A549 (cell line): Measurements from ENCODE around the gene ASB18. TPM values are rescaled to one million over a fixed set of nuclear protein-coding genes. Genes with fewer than 3 reads are reported as not detected.

ENCODE experiments used
- ATAC-seq, 2 experiments: fragments of 200-7000 bp in 1 of 2; fragments of >200 bp in 1 of 2; cut with Nextera tagmentation in 1 of 2; cut with Tn5 transposase in 1 of 2; 3 replicates each; pipeline versions ENCODE4 v1.8.0 to v1.9.1; 2018 to 2020; ENCODE audit warnings: mild to moderate bottlenecking in 1 of 2, moderate library complexity in 1 of 2
- CTCF ChIA-PET: fragments of 300-600 bp; sonication (Branson Sonifier 250); formaldehyde crosslinking; extraction: SDS; loops from one replicate; lab custom pipeline; 2021; ENCODE audit warnings: antibody characterized with exemption, inconsistent platforms; lab: Yijun Ruan, JAX
- POLR2A ChIA-PET: fragments of 350-600 bp; formaldehyde crosslinking; extraction: SDS; loops from one replicate; lab custom pipeline; 2021; ENCODE audit warnings: antibody characterized with exemption, inconsistent platforms; lab: Yijun Ruan, JAX
- DNase-seq, 2 experiments: peaks; one replicate each; pipeline versions ENCODE4 v3.0.0 to v3.0.0-alpha.2; 2011 to 2016; ENCODE audit warnings: low read depth in 1 of 2, low spot score in 1 of 2
- FAIRE-seq: peaks from 2 replicates; lab custom pipeline; 2011; peaks lifted over from hg19 to GRCh38; lab: Jason Lieb, UNC
- H3K27ac ChIP-seq, 2 experiments: fragments of >200 bp; sonication (Bioruptor Twin); formaldehyde crosslinking; 3 replicates each; pipeline ENCODE4 v1.5.1; 2016 to 2017
- H3K4me1 ChIP-seq: fragments of >200 bp; sonication (Bioruptor Twin); formaldehyde crosslinking; 3 replicates; pipeline ENCODE4 v1.6.1; 2016
- H3K4me2 ChIP-seq: fragments of >200 bp; sonication (Bioruptor Twin); formaldehyde crosslinking; 3 replicates; pipeline ENCODE4 v1.6.1; 2016
- H3K4me3 ChIP-seq: fragments of >200 bp; sonication (Bioruptor Twin); formaldehyde crosslinking; 3 replicates; pipeline ENCODE4 v1.5.1; 2016
- H3K9me3 ChIP-seq: fragments of >200 bp; sonication (Bioruptor Twin); formaldehyde crosslinking; 3 replicates; pipeline ENCODE4 v1.6.1; 2016
- CBX8 ChIP-seq: fragments of 200-600 bp; sonication (generic); IDR thresholded peaks from 2 replicates; pipeline ENCODE4 v1.6.1; 2016
- EHF ChIP-seq: fragments of 250-450 bp; sonication (Bioruptor Pico); IDR thresholded peaks from 2 replicates; pipeline ENCODE4 v1.5.0; 2020; ENCODE audit warnings: mild to moderate bottlenecking
- EHMT2 ChIP-seq: fragments of 200-600 bp; sonication (generic); IDR thresholded peaks from 2 replicates; pipeline ENCODE4 v1.6.1; 2016; ENCODE audit warnings: antibody characterized with exemption, low read depth, mild to moderate bottlenecking, moderate library complexity
- ESRRA ChIP-seq: fragments of 150-350 bp; IDR thresholded peaks from 2 replicates; pipeline ENCODE4 v1.6.1; 2014; ENCODE audit warnings: mild to moderate bottlenecking, low read length, borderline replicate concordance
- GATA3 ChIP-seq: IDR thresholded peaks from 2 replicates; pipeline ENCODE4 v1.6.1; 2012; ENCODE audit warnings: borderline replicate concordance
- HOXB5 ChIP-seq: fragments of 250-450 bp; sonication (Bioruptor Pico); IDR thresholded peaks from 2 replicates; pipeline ENCODE4 v1.5.0; 2020; ENCODE audit warnings: mild to moderate bottlenecking, moderate library complexity
- NFE2L2 ChIP-seq: fragments of 150-350 bp; conservative IDR thresholded peaks from 2 replicates; pipeline ENCODE4 v1.6.1; 2014; ENCODE audit warnings: low read length
- POLR2AphosphoS2 ChIP-seq: conservative IDR thresholded peaks from 2 replicates; pipeline ENCODE4 v1.6.1; 2012; ENCODE audit warnings: low read length, improper control_type of control experiment, inconsistent platforms
- RAD21 ChIP-seq, 2 experiments: fragments of >200 bp in 1 of 2; sonication (Bioruptor Twin) in 1 of 2; formaldehyde crosslinking in 1 of 2; IDR thresholded peaks in 1 of 2; conservative IDR thresholded peaks in 1 of 2; 2 replicates in 1 of 2; 3 replicates in 1 of 2; pipeline ENCODE4 v1.6.1; 2012 to 2018; ENCODE audit warnings: inconsistent platforms in 1 of 2
- SMC3 ChIP-seq: fragments of >200 bp; sonication (Bioruptor Twin); formaldehyde crosslinking; IDR thresholded peaks from 3 replicates; pipeline ENCODE4 v1.6.1; 2018; ENCODE audit warnings: inconsistent platforms
- TFCP2L1 ChIP-seq: fragments of 250-450 bp; sonication (Bioruptor Pico); IDR thresholded peaks from 2 replicates; pipeline ENCODE4 v1.5.0; 2021; ENCODE audit warnings: mild to moderate bottlenecking
- ZSCAN20 ChIP-seq: fragments of 250-450 bp; sonication (Bioruptor Pico); IDR thresholded peaks from 2 replicates; pipeline ENCODE4 v1.8.0; 2022; ENCODE audit warnings: mild to moderate bottlenecking, moderate library complexity
- WGBS: methylation state at CpG from one replicate; pipeline ENCODE4 v1.1.6; 2017; ENCODE audit errors: missing lambda C conversion rate; 5-methylcytosine and 5-hydroxymethylcytosine counted together
- polyA plus RNA-seq, 4 experiments: library from polyadenylated mRNA; depleted of rRNA in 3 of 4; stranded (reverse); fragments of >200 nt; fragmentation: RNase III in 1 of 4; extraction: RNeasy Plus Mini Kit Qiagen cat#74134 plus additional on column Dnase treatment in 1 of 4; gene quantifications; 2 replicates in 3 of 4; 3 replicates in 1 of 4; pipeline ENCODE4 v1.2.3, GENCODE V29; 2011 to 2017
- TF ChIP-seq, protein P1 (sequence below): fragments of >200 bp; sonication (Bioruptor Twin); formaldehyde crosslinking; IDR thresholded peaks from 2 replicates; pipeline ENCODE4 v1.6.1; 2016
- TF ChIP-seq, protein P2 (sequence below): IDR thresholded peaks from 2 replicates; pipeline ENCODE4 v1.6.1; 2012
- TF ChIP-seq, protein P3 (sequence below): fragments of >200 bp; sonication (Bioruptor Twin); formaldehyde crosslinking; IDR thresholded peaks from 3 replicates; pipeline ENCODE4 v1.5.1; 2016
- TF ChIP-seq, protein P4 (sequence below): fragments of >200 bp; sonication (Bioruptor Twin); formaldehyde crosslinking; IDR thresholded peaks from 3 replicates; pipeline ENCODE4 v1.6.1; 2016

ASB18 gene
- polyA plus RNA-seq, 2 of the 4 experiments (the other 2 are of a cell fraction): not detected

DNA sequence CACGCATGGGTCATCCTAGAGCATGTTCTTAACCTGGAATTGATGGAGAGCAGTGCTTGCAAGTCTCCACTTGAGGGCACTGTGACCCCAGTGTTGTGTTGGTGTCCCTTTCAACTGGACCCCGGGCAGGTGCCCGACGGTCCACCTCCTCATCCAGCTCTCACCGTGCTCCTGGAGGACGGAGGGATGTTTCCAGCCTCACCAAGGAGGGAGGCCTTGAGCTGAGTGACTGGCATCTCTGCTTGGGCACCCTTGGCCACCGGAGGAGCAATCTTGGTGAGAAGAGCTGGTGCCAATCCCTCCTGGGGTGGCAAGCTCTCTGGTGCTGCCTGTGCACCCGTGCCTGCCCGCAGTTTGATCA, 45.4 kb upstream of the ASB18 start:
- TF ChIP-seq, protein P1, sequence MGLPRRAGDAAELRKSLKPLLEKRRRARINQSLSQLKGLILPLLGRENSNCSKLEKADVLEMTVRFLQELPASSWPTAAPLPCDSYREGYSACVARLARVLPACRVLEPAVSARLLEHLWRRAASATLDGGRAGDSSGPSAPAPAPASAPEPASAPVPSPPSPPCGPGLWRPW: no peak
- TF ChIP-seq EHF (CRISPR knock-in tag) (no peak), ZSCAN20 (CRISPR knock-in tag) (no peak), RAD21 (conservative IDR thresholded peaks at IDR 0.05 in 1 of 2, IDR thresholded peaks at IDR 0.05 in 1 of 2) (peak; percentile 47 to 66; a peak in 4 of 5 replicates), SMC3 (peak; percentile 33; the same call in 2 of the 3 replicates)
- TF ChIP-seq, protein P2, sequence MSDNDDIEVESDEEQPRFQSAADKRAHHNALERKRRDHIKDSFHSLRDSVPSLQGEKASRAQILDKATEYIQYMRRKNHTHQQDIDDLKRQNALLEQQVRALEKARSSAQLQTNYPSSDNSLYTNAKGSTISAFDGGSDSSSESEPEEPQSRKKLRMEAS: no peak
- TF ChIP-seq, protein P3, sequence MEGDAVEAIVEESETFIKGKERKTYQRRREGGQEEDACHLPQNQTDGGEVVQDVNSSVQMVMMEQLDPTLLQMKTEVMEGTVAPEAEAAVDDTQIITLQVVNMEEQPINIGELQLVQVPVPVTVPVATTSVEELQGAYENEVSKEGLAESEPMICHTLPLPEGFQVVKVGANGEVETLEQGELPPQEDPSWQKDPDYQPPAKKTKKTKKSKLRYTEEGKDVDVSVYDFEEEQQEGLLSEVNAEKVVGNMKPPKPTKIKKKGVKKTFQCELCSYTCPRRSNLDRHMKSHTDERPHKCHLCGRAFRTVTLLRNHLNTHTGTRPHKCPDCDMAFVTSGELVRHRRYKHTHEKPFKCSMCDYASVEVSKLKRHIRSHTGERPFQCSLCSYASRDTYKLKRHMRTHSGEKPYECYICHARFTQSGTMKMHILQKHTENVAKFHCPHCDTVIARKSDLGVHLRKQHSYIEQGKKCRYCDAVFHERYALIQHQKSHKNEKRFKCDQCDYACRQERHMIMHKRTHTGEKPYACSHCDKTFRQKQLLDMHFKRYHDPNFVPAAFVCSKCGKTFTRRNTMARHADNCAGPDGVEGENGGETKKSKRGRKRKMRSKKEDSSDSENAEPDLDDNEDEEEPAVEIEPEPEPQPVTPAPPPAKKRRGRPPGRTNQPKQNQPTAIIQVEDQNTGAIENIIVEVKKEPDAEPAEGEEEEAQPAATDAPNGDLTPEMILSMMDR: peak; percentile 50
- ChIA-PET POLR2A (no interaction called here), CTCF (interaction anchor here (0.7 to 1.7 kb wide), 13 partner anchors 8 to 768 kb away, joined by 3 to 7 read pairs (median 3); partner anchors contain the start of gene ACKR3)
- FAIRE-seq (no peak), ATAC-seq (peak in 1 of 2 experiments; percentile 84; a peak in 3 of 6 replicates), DNase-seq (peak; percentile 36 to 37)
- H3K4me3 ChIP-seq: no peak overlapping the region
- no peak overlapping the region for H3K4me2 ChIP-seq
- H3K9me3 ChIP-seq: peaks cover 17% of the 10 kb centered on the region
- no peaks in the 10 kb centered on the region for H3K4me1 ChIP-seq
- no peak overlapping the region for H3K27ac ChIP-seq
- 8% methylated on average over 7 of the region's 9 CpGs for WGBS

DNA sequence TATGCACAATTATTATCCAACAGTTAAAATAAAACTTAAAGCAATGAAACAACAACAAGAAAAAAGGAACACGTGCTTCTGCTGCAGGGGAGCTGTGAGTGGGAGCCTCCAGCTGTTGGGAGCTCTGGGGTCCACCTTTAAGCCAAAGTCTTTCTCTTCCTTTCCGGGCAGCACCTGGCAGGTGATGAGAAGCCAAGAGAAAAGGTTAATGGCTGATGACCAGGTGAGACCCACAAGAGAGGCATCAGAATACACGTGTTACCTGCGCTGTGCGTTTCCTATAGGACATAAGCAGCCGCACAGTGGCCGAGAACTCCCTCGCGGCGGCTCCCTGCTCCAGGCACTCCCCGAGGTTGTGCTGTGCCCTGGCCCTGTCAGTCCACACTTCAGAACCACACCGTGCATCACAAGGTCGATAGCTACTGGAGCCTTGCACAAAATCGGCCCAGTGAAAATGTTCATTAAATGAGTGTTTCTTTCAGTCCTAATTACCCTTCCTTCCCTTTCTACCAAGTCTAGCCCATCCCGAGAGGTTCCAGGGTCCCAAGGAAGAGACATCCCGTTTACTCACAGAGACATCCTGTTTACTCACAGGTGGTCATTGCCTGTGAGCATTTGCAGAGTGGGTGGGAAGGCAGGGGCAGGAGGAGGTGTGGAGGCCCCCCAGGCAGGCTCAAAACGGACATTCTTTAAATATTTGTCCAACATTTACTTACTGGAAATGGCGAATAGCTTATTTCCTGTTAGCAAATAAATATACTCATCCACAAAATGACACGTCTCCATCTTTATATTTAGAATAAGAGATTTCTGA, 44.9 kb upstream of the ASB18 start:
- FAIRE-seq (no peak), DNase-seq (no peak), ATAC-seq (no peak)
- H3K9me3 ChIP-seq: peaks cover 17% of the 10 kb centered on the region
- WGBS: 41% methylated on average over 19 of the region's 19 CpGs
- ChIA-PET CTCF (interaction anchor here (0.7 to 1.7 kb wide), 8 partner anchors 9 to 769 kb away, joined by 3 to 7 read pairs (median 4); no protein-coding TSS in a partner anchor), POLR2A (no interaction called here)
- H3K4me1 ChIP-seq: no peaks in the 10 kb centered on the region
- H3K27ac ChIP-seq: no peak overlapping the region
- no peak overlapping the region for H3K4me3 ChIP-seq
- TF ChIP-seq CBX8: no peak
- TF ChIP-seq, all 56 proteins: peak for 0
- H3K4me2 ChIP-seq: no peak overlapping the region

DNA sequence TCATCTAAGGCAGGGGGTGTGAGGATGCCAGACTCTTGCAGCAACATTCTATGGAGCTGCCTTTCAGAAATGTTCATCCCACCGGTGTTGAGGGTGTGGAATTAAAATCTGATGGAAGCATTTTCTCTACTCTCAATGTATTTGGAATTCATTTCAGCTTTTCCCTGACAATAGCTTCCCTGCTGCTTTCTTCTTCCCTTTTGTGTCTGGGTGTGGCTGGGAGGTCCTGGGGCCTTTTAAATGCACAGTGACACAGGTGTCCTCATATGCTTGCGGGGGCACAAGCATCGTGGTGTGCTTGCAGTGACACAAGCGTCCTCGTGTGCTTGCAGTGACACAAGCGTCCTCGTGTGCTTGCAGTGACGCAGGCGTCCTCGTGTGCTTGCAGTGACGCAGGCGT, 43.4 kb upstream of the ASB18 start:
- POLR2A ChIA-PET: no interaction called here
- FAIRE-seq (no peak), ATAC-seq (no peak), DNase-seq (no peak)
- 62% methylated on average over 12 of the region's 12 CpGs for WGBS
- CTCF ChIA-PET: no interaction called here
- Histone ChIP-seq H3K4me1 (no peaks in the 10 kb centered on the region), H3K27ac (no peak overlapping the region), H3K4me2 (no peak overlapping the region), H3K9me3 (peaks cover 7% of the 10 kb centered on the region; the same call in 2 of the 3 replicates), H3K4me3 (no peak overlapping the region)
- TF ChIP-seq POLR2AphosphoS2 (no peak), EHMT2 (no peak), HOXB5 (no peak), NFE2L2 (no peak), GATA3 (no peak), ESRRA (no peak), RAD21 (conservative IDR thresholded peaks at IDR 0.05 in 1 of 2, IDR thresholded peaks at IDR 0.05 in 1 of 2) (no peak), TFCP2L1 (no peak), SMC3 (no peak)
- TF ChIP-seq, protein P2: no peak
- TF ChIP-seq, protein P4, sequence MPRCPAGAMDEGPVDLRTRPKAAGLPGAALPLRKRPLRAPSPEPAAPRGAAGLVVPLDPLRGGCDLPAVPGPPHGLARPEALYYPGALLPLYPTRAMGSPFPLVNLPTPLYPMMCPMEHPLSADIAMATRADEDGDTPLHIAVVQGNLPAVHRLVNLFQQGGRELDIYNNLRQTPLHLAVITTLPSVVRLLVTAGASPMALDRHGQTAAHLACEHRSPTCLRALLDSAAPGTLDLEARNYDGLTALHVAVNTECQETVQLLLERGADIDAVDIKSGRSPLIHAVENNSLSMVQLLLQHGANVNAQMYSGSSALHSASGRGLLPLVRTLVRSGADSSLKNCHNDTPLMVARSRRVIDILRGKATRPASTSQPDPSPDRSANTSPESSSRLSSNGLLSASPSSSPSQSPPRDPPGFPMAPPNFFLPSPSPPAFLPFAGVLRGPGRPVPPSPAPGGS: no peak
